Brain pericyte (primary cell): ENCODE data around the gene METTL15.
"Not testable (repeated sequence)": the region's sequence is repeated elsewhere in the genome, so short reads cannot be mapped to it uniquely, and the experiment has no call there.

Experiments
- DNase-seq: peaks from one replicate; pipeline ENCODE4 v3.0.0-alpha.2; 2012; ENCODE audit warnings: low read depth, low spot score

Gene METTL15

DNA sequence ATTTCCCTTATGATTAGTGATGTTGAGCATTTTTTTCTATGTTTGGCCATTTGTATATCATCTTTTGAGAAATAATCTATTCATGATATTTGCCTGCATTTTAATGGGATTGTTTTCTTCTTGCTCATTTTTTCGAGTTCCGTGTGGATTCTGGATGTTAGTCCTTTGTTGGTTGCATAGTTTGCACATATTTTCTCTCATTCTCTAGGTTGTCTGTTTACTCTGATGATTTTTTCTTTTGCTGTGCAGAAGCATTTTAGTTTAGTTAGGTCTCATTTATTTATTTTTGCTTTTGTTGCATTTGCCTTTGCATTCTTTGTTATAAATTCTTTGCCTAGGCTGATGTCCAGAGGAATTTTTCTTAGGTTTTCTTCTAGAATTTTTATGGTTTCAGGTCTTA lies 87.3 kb downstream of the METTL15 start:
- DNase-seq = no peak

DNA sequence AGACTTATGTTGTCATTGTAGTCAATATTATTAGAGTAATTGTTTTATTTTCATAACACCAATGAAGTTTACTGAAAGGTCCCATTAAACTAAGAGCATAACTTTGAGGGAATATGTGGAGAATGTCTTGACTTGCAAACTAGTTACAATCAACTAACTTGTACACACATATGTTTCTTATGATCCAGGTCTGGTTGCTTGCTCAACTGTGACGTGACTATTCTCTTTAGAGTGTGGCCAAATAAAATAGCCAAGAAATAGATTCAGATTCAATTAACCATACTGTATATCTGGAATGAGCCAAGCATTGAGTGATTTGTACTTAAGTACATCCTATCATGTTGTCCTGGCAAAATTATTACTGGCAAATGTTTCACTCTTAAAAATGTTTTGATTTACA lies 101.7 kb downstream of the METTL15 start:
- no peak for DNase-seq

DNA sequence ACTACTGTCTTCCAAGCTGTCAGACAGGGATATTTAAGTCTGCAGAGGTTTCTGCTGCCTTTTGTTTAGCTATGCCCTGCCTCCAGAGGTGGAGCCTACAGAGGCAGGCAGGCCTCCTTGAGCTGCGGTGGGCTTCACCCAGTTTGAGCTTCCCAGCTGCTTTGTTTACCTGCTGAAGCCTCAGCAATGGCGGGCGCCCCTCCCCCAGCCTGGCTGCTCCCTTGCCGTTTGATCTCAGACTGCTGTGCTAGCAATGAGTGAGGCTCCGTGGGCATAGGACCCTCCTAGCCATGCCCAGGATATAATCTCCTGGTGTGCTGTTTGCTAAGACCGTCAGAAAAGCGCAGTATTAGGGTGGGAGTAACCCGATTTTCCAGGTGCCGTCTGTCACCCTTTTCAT lies 113.9 kb downstream of the METTL15 start:
- DNase-seq = not testable (repeated sequence)

DNA sequence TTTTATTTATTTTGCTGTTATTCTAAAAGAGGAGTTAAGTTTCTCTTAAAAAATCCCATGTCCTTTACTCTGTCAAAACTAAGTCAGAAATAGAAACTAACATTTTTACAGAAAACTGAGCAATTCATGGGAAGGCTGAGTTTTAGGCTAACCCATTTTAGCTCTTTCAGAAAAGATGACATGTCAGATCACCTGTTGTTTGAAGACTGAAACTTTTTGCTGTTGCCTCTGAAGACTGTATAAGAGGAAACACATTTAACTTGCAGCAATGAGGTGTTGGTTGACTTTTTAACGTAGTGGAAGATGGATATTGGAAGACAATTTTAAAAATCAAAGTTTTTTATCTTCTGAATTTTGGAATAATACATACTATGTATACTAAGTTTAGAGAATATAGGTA lies 115.4 kb downstream of the METTL15 start:
- no peak for DNase-seq

DNA sequence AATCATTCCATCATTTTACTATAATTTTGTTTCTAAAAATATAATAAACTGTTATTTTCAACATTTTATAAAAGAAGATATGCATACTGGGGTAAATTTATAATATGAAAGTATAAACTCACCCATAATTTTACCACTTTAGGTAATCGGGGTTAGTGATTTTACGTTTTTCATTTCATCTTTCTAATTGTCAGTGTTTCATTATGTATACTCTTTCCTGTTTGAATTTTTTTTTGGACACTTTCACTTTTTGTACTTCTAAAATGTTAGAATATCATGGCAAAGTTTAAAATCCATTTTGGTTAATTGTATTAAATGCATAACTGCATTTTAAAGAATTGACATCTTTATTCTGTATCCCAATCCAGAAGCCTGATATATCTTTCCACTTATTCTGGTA lies 115.8 kb downstream of the METTL15 start:
- DNase-seq = no peak

DNA sequence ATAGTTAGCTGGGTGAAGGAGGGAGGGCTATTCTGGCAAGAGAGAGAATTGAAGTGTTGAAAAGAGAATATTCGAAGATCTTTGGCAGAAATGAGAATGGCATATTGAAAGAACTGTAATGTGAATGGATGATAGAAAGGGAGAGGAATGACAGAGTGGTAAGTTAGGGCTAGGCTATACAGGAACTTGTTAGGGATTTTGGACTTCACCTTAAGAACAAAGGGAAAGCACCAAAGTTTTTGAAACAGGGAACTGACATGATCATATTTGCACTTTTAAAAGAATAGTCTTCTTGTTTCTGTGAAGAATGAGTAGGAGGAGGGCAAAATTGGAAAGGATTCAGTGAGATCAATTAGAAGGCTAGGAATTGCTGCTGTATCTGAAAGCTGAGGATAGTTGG lies 119.3 kb downstream of the METTL15 start:
- DNase-seq = no peak

DNA sequence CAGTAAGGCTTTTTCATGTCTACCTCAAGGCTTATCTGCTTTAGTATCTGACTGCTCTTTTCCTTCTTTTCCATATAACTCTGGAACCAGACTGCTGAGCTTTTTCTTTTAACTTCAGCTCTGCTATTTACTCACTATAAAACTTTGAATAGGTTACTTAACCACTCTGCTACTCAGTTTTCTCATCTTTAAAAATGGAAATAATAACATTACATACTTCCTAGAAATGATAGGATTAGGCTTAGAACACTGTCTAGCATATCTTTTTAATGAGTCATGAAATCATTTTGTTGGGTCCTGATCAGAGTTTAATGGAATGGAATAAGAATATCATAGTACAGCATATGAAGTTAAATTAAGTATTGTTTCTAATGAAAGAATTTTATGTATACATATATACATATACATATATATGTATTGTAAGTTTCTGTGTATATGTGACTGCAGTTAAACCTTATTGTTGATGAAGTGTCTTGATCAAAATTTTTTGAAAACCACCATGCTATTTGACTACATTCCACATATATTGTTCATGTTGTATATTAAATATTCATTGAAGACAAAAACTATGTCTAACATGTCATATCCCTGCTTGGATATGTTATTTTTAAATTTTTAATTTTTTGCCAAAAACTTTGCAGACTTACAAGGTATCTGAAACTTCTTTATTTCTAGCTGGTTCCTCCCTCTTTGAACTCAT lies 120.2 kb downstream of the METTL15 start:
- no peak for DNase-seq

DNA sequence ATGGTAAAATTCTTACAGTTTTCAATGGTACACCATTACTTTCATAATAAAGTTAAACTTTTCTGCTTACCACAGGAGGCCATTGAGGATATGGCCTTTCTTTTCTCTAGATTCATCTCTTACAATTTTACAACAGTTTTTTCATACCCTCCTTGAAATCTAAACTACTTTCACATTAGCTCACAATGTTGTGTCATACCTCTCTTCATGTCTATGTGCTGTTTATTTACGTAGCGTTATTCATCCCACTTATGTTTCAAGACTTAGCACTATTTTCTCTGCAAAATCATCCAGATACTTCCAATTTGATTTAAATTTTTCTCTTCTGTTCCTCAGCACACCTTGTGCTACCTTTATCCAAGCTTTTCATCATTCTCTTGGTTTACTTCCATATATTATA lies 123.3 kb downstream of the METTL15 start:
- DNase-seq = no peak

DNA sequence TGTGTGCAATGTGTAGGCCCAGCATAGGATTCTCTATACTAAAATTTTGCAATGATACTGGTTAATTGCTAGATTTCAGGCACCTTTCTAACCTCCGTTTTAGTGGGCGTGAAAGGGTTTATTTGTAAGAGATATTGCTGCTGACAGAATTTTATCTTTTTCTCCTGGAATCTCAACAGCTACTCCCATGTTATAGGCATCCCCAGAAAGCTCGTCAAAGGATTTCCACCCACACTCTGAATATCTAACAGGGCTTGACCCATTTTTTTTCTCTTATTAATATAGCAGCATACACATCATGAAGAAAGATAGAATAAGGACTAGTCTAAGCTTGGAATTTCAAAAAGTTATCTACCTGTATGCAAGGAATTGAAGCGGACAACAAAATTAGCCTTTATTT lies 124.5 kb downstream of the METTL15 start:
- no peak for DNase-seq

DNA sequence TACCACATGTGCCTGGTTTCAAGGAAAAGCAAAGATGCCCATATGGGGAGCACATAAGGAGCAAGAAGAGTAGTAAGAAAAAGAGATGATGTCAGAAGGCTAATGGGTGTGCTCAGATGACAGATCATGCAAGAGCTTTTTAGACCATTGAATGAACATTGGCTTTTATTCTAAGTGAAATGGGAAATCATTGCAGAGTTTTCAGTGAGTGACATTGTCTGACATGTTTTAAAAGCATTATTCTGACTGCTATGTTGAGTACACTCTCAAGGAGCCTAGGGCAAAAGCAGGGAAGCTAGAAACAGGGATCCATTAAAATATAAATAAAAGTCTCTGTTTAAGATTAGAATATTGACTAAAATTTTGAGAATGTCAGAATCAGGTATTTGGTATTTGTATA lies 133.6 kb downstream of the METTL15 start:
- DNase-seq = no peak

DNA sequence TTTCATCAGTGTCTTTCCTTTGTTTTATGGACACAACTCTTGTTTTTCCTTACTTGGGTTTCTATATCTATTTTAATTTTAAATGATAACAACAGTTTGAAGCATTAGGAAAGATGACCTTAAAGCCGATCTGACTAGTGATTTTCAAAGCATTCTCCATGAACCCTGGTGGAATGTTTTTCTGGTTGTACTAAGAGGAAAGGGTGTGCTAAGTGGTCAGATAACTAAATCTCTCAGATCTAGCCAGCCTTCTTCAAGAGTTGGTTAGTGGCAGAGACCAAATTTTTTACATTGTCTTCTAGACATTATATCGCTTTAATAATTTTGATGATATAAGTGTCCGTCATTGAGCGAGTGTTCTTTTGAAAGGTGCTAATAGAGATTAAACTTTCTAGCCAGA lies 134.4 kb downstream of the METTL15 start:
- DNase-seq = no peak

DNA sequence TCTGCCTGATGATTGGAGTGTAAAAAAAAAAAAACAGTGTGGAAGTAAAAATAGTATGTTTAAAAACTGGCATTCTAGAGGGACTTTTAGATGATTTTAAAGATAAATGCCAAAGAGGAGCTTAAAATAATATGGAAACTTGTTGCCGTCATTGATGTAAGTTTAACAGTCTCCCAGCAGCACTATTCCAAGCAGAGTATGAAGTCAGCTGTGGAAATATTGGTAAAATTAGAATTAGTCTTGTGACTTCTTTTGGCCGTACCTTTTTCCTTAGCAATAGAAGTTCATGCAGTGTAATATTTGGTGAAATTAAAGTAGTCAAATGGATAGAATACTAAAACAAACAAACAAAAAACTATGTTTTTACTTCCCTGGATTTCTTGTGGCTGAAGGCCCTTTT lies 134.9 kb downstream of the METTL15 start:
- no peak for DNase-seq

DNA sequence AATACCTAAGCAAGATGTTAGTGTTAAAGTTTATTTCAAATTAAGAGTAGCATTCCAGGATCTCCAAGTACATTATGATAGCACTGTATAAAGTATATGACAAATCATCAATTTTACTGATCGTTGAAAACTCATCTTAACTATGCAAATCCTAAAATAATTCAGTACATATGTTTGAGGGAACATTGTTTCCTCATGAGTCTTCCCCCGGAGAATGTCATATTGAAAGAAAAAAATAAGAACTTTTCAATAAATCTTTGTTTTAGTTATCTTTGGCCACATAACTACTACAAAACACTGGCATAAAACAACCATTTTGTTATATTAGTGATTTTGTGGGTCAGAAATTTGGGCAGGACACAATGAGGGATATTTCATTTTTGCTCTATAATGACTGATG lies 135.4 kb downstream of the METTL15 start:
- no peak for DNase-seq

DNA sequence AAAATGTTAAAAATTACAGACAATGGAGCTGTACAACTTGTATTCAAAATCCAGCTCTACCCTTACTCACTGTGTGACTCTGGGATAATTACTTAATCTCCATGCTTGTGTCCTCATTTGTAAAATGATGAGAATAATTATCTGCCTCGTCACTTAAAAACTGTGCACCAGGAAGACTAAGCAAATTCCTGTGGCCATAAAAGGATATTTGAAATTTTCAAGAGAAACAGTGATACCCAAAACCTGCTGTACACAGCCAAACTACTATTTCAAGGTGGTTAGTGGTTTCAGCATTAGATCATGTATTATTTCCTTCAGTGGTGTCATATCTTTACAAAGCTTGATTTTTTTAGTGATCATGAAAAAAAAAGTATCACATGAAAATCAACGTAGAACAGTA lies 136.9 kb downstream of the METTL15 start:
- DNase-seq = no peak

DNA sequence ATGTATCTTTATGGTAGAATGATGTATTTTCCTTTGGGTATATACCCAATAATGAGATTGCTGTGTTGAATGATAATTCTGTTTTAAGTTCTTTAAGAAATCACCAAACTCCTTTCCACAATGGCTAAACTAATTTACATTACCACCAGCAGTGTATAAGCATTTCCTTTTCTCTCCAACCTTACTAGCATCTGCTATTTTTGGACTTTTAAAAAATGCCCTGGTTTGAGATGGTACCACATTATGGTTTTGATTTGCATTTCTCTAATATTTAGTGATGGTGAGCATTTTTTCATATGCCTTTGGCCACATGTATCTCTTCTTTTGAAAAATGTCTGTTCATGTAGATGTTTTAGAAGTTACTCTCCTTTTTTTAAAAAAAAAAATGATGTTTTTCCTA lies 142.0 kb downstream of the METTL15 start:
- no peak for DNase-seq

DNA sequence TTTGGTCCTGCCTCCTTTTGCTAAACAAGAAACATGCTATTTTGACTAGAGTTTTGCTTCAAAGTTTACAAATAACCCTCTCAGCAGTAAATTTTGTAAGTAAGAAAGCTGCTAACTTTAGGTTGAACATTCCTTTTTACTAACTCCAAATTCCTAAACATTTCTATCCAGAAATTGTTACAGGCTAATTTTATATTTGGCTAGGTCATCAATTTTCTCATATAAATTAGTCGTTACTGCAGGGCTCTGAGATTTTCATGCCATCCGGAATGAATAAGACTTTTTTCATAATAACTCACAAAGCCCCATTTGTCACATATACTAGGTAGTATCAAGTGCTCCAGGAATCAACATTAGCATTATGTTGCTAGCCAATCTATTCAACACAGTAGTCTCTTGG lies 143.1 kb downstream of the METTL15 start:
- DNase-seq = no peak

DNA sequence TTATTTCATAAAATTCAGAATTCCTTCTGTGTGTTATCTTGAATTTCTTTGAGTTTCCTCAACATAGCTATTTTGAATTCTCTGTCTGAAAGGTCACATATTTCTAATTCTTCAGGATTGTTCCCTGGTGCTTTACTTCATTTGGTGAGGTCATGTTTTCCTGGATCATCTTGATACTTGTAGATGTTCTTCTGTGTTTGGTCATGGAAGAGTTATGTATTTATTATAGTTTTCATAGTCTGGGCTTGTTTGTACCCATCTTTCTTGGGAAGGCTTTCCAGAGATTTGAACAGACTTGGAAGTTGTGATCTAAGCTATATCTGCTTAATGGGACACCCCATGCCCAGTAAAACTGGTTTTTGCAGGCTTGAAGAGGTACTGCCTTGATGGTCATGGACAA lies 149.6 kb downstream of the METTL15 start:
- DNase-seq = no peak

DNA sequence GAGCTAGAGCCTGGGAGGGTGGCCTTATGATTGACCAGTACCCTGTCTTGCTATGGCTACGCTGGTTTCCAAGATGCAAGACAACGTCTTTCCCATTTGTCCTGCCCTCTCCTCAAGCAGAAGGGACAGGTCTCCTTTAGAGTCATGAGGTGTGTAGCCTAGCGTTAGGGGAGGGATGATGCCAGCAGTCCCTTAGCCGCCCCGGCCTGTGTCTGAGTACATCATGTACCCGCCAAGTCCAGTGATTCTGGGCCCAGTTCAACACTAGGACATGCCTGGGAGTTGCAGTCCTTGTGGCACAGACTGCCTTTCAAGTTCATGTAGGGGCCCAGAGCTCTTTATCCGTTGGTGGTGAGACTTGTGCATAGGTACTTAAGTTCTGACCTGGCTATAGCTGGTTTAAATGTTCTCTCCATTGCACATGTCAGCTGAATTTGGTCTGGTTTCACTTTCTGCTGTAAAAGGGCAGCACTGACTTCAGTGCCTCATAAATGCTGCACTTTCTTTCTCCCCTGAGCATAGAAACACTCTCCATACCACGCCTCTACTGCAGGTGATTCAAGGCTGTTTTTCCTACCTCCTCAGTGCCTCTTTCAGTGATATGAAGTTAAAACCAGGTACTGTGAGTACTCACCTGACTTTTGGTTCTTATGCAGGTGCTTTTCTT lies 151.1 kb downstream of the METTL15 start:
- DNase-seq = no peak

DNA sequence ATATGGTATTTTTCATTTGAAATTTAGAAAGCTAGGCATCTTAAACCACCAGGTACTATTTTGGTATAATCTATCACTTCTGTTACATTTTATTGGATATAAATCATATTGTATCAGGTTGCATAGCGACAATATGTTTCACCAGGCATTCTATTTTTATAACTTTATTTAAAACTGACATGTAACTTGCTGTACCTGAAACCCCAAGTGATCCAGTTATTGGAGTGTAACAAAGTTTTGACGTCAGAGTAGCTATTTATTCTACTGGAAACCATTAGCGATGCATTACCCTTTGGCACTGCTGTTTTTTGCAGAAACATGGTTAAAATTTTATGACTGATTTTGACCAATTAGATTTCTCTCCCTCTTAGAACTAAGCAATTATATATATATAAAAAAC lies 160.7 kb downstream of the METTL15 start:
- DNase-seq = no peak

DNA sequence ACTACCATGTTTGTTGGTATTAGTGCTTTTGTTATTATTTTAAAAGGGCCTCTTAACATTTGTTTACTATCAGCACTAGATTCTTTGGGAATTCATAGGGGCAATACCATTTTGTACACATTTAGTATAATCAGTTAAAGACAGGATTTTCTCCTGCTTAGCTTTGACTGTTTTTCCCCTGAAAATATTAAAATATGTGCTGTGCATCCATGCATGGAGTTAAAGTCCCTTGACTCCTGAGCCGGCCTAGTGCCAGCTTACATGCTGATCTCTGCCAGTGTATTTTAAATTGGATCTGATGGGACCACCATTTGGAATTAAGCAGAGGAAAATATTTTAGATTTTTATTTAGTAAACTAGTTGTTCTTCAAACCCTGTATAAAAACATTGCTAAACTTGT lies 161.4 kb downstream of the METTL15 start:
- no peak for DNase-seq

DNA sequence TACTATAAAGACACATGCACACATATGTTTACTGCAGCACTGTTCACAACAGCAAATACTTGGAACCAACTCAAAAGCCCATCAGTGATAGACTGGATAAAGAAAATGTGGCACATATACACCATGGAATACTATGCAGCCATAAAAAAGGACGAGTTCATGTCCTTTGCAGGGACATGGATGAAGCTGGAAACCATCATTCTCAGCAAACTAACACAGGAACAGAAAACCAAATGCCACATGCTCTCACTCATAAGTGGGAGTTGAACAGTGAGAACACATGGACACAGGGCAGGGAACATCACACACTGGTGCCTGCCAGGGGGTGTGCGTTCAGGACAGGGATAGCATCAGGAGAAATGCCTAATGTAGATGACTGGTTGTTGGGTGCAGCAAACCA lies 164.1 kb downstream of the METTL15 start:
- not testable (repeated sequence) for DNase-seq

DNA sequence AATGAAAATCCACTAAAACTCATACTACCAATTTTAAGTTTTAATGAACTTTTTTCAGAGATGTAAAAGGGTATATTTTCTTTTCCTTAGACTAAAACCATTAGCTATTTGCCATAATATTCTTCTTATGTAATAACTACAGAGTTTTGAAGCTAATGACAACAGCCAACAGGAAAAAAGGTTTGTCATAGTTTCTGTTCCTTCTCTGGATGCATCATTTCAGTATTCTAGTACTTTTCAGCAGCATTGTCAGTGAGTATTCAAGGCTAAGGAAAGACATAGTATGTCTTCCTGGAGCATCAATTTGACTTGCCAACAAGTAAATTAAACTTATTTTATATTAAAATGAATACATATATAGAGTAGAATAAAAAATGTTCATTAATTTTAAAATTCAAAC lies 166.0 kb downstream of the METTL15 start:
- no peak for DNase-seq

DNA sequence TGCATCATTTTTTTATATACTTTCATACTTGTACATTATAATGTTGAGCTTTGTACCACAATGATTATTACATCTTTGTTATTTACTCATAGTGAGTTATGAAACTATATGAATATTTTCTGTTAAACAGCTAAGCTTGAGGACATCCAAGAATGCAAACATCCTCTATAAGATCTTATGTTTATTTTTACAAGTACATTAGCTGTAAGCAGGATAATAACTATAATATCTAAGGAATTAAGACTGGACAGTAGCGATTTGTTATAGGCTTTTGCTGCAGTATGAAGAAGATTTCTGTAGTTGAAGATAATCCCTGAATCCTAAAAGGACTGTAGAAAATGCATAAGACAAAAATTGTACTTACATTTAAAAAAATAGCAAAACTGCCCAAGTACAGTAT lies 176.0 kb downstream of the METTL15 start:
- DNase-seq = no peak

DNA sequence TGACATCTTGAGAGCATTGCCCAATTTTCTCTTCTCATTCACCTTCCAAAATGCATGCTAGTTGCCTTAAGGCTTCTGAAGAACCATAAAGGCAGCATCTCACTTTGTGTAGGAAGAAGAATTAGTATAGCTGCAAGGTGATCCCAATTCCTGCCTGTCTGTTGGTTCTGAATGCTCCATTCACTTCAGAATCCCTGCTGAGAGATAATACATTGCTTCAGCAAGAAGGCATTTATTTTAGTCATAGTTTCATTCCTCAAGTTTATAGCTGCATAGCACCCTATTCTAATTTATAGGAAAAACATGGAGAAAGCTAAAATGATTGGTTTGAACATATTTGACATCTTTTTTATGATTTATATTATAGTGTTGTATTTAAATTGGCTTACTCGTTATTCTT lies 181.3 kb downstream of the METTL15 start:
- DNase-seq = no peak
